HG03378 (cell line): ENCODE data around the gene HERC2.
"Not testable (repeated sequence)": the region's sequence is repeated elsewhere in the genome, so short reads cannot be mapped to it uniquely, and the experiment has no call there.

Experiments used
- ATAC-seq: cut with Tn5 transposase; IDR thresholded peaks from one replicate; pipeline ENCODE4 v1.9.1; 2021; ENCODE audit warnings: mild to moderate bottlenecking, moderate library complexity; ENCODE audit not compliant: unreplicated experiment

Gene HERC2, protein sequence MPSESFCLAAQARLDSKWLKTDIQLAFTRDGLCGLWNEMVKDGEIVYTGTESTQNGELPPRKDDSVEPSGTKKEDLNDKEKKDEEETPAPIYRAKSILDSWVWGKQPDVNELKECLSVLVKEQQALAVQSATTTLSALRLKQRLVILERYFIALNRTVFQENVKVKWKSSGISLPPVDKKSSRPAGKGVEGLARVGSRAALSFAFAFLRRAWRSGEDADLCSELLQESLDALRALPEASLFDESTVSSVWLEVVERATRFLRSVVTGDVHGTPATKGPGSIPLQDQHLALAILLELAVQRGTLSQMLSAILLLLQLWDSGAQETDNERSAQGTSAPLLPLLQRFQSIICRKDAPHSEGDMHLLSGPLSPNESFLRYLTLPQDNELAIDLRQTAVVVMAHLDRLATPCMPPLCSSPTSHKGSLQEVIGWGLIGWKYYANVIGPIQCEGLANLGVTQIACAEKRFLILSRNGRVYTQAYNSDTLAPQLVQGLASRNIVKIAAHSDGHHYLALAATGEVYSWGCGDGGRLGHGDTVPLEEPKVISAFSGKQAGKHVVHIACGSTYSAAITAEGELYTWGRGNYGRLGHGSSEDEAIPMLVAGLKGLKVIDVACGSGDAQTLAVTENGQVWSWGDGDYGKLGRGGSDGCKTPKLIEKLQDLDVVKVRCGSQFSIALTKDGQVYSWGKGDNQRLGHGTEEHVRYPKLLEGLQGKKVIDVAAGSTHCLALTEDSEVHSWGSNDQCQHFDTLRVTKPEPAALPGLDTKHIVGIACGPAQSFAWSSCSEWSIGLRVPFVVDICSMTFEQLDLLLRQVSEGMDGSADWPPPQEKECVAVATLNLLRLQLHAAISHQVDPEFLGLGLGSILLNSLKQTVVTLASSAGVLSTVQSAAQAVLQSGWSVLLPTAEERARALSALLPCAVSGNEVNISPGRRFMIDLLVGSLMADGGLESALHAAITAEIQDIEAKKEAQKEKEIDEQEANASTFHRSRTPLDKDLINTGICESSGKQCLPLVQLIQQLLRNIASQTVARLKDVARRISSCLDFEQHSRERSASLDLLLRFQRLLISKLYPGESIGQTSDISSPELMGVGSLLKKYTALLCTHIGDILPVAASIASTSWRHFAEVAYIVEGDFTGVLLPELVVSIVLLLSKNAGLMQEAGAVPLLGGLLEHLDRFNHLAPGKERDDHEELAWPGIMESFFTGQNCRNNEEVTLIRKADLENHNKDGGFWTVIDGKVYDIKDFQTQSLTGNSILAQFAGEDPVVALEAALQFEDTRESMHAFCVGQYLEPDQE (N-terminal part only)

DNA sequence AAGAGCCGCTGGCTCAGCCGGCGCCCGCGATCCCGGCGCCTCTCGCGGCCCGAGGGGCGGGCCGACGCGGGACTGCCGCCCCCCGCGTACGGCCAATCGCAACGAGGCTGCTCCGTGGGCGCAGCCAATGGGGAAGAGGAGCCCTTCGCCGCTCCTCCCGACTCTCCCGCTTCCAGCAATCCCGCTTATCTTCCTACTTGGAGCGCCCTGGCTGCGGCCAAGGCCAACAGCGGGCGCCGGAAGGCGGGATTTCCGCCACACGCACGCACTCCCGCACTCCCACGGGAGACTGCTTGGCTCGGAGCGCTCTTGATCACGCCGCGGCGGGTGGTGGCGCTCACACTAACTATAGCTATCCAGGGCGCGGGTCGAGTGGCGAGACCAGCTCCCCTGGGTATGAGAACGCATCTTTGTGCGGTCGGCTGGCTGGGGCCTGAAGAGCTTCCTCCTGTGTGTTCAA is at the start of gene HERC2:
TSS of gene HERC2 (minus strand) at position 51 of the 460 bp plus-strand sequence. CDS start 746 bp downstream, outside the sequence.
- not testable (repeated sequence) for ATAC-seq

DNA sequence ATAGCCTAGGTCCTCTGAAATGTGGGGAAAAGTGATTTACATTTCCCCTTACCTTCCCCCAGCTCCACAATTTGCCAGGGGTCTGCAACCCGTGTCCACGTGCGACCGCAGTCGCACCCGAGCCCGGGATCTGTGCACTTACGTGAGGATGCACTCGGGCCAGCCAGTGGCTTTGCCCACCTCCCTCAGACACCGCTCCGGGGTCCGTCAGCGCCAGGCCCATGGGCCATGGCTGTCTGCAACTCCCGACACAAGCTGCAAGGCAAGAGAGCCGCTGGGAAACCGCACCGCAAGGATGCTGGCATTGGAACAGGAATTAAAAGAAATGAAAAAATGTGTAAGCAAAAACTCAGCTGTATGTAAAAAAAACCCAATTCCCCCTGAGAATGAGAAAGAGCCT is 43.5 kb upstream of the HERC2 start:
- ATAC-seq, result not testable (repeated sequence)

DNA sequence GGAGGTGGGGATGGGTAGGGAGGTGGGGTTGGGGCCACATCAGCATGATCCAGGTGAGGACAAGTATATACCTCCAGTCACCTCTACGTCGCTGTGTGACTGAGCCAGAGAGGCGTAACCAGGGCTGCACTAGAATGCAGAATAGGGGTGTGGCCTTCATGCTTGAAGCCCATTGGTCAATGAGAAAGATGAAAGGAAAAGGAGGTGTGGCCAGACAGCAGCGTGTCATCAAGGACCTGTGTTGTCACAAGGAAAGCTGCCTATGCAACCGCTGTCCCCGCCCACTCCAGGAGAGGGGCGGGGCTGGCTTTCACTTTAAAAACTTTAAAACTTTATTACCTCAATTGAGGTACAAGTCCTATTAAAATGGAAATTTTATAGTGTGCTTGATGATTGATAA is 36.0 kb upstream of the HERC2 start, which contains the start of gene GOLGA6L24:
TSS of gene GOLGA6L24 (minus strand) at position 101 of the 400 bp plus-strand sequence. CDS start at position 40, 61 bp downstream.
- ATAC-seq, result not testable (repeated sequence)

DNA sequence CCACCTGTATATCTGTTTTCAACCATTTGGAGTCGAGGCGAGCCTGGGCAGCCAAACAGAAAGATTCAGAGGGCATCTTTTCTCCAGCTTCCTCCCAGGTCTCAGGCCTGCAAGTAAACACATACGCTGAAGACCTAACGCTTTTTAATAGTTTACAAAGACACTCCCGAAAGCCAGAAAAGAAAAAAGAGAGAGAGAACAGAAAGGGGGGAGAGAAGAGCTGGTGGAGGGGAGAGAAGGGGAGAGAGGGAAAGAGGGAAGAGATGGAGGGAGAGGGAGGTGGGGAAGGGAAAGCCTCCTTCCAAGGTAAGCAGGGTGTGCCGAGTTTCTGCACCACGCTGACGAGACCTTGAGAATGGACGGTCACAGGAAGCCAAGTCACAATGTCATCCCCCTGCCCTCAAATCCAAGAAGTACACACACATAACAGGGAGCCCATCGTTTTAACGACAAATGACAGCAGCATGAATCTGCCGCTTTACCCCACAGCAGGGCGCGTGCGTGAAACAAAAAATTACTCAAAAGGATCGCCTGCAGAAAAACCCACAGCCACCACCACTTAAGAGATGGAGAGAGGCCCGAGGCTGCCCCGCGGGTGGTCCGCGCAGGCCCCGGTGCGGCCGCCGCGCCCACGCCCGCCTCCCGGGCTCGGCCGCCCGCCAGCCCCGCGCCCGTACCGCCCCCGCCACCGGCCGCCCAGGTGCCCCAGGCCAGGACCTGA is 461 bp downstream of the HERC2 start:
- not testable (repeated sequence) for ATAC-seq

DNA sequence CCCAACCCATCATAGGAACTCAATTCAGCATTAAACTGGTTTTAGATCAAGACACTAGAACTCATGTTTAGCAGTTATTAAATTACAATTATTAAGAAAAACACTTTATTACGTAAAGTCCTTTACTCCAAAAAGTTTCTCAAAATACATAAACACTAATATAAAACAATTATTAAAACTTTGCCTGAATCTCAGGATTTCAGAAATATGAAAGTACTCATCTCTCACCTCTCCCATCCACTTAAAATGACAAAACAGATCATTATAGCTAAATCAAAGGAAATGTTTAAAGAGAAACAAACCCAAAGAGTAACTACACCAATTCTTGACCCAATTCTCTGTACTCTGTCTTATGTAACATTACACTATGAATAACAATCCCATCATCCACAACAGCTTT is 2.3 kb downstream of the HERC2 start:
- ATAC-seq, result not testable (repeated sequence)

DNA sequence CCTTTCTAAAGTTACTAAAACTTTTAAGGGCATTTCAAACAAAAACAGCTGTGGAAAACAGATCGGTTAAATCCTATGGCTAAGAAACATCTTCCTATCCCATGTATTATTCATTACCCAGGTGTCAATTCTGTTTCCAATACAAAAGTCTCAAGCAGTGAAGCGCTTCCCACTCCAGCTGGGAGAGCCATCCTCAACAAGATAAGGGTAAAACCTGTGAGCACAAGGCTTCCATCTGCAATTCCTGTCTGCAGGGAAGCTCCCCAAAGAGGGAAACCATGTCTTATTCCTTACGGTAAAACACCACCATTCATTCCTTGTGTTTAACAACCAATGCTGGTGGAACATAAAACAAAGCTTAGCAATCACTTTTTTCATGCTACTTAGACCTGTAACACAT is 3.2 kb downstream of the HERC2 start:
- not testable (repeated sequence) for ATAC-seq

DNA sequence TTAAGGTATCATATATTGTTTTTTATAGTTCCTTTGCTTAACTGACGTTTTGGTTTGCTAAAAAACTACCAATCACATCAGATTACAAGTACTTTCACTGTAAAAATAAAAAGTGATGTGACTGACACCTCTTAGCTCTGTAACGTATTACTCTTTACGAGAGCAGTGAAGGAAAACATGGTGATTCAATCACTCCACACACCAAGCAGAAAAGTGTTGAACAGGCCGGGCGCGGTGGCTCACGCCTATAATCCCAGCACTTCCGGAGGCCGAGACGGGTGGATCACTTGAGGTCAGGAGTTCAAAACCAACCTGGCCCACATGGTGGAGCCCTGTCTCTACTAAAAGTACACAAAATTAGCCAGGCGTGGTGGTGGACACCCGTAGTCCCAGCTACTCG is 3.9 kb downstream of the HERC2 start:
- not testable (repeated sequence) for ATAC-seq

DNA sequence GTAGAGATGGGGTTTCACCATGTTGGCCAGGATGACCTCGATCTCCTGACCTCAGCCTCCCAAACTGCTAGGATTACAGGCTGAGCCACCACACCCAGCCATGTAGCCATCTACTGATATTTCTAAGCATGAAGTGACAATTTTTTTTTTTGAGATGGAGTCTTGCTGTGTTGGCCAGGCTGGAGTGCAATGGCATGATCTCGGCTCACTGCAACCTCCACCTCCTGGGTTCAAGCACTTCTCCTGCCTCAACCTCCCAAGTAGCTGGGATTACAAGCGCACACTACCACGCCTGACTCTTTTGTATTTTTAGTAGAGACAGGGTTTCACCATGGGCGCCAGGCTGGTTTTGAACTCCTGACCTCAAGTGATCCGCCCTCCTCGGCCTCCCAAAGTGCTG is 5.0 kb downstream of the HERC2 start:
- ATAC-seq, result not testable (repeated sequence)

DNA sequence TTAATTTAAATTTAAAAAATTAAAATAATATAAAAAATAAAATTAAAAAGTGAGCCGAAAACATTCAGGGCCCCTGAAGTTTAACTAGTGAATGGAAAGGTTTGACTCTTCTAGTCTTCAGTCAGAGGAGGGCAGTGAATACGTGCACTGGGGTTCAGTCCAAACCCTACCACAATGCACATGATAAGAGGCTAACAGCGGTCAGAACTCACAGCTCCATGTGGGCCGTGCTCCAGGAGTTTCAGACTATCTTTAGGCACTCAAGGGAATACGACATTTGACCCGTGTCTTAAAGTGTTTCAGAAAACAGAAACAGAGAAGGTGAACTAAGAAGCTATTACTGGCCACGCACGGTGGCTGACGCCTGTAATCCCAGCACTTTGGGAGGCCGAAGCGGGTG is 11.5 kb downstream of the HERC2 start:
- ATAC-seq, result not testable (repeated sequence)

DNA sequence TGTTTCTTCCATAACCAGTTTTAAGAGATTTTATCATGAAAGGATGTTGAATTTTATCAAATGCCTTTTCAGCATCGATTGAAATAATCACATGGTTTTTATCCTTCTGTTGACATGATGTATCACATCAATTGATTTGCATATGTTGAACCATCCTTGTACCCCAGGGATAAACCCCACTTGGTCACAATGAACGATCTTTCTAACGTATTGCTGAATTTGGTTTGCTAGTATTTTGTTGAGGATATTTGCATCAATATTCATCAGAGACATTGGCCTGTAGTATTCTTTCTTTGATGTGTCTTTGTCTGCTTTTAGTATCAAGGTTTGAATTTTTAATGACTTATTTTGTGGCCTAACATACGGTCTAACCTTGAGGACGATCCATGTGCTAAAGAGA is 13.3 kb downstream of the HERC2 start:
- not testable (repeated sequence) for ATAC-seq

DNA sequence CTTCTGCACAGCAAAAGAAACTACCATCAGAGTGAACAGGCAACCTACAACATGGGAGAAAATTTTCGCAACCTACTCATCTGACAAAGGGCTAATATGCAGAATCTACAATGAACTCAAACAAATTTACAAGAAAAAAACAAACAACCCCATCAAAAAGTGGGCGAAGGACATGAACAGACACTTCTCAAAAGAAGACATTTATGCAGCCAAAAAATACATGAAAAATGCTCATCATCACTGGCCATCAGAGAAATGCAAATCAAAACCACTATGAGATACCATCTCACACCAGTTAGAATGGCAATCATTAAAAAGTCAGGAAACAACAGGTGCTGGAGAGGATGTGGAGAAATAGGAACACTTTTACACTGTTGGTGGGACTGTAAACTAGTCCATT is 16.3 kb downstream of the HERC2 start:
- ATAC-seq, result not testable (repeated sequence)

DNA sequence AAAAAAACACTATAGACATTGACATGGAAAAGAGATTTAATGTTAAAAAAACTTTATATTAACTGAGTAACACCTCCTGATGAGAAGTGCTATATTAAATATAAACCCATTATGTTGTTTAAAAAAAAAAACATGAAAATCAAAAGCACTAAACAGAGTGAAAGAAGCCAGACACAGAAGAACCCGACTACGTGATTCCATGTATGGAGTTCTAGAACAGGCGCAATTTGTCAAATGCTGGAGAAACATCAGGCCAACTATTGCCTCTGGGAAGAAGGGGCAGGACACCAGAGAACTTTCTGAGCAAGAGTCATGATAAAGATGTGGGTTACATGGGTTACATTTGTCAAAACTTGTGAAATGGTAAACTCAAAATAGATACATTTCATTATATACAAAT is 24.5 kb downstream of the HERC2 start:
- not testable (repeated sequence) for ATAC-seq

DNA sequence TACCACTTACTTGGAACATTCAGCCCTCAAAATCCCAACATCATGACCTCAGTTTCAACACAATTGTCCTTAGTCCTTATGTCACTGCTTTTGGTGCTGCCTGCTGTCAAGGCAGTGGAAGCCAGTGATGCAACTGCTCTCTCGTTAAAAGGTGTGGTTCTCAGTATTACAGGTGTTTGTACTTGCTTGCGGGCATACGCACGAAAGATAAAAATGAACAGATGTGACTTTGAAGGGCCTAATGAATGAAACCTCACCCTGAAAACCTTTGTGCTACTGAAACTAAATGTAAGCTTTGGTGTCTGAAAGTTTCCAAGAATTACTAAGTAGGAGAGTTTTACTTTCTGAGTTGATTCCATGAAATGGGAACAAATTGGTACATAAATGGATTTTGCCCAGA is 25.2 kb downstream of the HERC2 start:
- ATAC-seq, result not testable (repeated sequence)

DNA sequence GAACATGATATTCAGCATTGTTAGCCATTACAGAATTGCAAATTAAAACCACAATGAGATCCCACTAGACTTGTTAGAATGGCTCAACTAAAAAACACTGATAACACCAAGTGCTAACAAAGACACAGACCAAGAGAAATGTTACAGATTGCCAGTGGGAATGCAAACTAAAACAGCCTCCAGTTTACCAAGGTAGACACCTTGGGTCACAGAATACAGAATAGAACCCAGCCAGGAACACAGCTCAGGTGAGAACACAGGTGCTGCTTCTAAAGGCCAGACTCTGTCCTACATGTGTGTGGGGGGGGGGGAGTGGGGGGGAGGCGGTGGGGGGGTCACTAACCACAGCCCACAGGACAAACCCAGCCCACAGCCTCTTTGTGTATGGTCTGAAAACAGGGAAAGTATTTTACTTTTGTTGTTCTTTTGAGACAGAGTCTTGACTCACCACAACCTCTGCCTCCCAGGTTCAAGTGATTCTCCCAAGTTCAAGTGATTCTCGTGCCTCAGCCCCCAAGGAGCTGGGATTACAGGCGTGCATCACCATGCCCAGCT is 26.9 kb downstream of the HERC2 start:
- not testable (repeated sequence) for ATAC-seq

DNA sequence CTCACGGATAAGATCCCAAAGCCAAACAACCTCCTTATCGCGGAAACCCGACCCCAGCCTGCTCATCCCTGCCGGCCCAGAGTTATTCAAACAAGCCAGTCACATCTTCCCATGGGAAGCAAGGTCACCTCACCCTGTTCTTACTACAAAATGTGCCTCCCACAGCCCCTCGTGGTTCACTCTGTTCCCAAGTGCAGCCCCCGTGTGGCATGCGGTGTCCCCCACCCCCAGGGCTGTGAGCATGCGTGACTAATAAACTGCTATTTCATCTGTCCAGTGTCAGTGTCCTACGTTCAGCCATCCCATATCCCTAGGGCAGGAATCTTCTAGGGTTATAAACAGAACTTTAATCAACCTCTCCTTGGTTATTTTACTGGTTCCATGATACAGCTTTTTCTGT is 27.4 kb downstream of the HERC2 start:
- ATAC-seq, result not testable (repeated sequence)

DNA sequence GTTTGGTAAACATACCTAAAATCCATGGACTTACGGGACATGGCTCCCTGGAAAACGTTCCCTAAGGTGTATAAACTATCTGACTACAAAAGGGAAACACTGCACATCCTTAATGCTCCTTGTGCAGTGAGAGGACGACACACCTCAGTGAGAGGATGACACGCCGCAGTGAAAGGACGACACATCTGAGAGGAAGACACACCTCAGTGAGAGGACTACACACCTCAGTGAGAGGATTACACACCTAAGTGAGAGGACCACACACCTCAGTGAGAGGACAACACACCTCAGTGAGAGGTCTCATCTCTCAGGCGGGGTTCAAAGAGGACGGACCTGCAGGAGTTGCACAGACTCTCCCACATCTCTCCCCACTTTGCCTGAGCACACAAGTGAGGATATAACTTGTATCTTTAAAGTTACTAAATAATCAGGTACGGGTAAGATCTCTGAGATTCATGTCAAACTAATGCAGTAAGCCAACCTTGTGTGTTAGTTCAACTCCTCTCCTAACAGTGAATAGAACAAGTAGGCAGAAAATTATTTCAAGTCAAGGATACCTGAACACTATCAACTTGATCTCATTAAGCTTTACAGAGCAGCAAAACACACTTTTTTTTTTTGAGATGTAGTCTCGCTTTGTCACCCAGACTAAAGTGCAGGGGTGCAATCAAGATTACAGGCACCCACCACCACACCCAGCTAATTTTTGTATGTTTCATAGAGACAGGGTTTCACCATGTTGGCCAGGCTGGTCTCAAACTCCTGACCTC is 32.1 kb downstream of the HERC2 start:
- peak; percentile 18 for ATAC-seq

DNA sequence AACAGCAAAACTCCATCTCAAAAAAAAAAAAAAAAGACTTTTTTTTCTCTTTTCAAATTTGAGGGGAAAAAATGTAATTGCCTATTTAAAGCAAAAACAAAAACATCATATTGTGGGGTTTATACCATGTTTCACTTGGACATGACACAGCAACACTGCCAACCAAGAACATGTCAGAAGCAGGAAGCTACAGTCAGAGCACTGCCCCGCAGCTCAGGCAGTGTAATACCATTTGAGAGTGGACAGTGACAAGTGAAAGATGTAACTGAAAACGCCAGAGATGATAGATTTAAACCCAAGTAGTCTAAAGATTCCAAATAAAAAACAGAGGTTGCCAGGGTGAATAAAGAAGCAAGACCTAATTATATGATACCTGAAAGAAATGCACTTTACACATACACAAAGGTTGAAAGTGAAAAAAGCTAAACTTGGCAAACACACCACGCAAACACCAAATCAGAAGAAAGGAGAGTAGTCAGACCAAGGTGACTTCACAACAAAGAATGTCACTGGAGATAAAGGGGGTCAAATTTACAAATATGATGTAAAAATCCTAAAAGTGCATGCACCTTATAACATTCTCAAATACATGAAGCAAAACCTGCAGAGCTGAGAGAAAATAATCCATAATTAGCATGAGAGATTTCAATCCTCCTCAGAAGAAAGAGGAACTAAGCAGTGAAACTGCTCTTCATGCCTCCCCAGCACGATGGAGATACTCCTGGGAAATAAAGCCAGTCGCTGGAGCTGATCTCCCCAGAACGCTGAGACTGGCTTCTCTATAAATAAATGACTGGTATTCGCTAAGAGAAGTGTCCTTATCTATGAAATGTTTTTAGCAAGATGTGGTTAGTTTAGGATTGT is 32.9 kb downstream of the HERC2 start:
- peak; percentile 72 for ATAC-seq

DNA sequence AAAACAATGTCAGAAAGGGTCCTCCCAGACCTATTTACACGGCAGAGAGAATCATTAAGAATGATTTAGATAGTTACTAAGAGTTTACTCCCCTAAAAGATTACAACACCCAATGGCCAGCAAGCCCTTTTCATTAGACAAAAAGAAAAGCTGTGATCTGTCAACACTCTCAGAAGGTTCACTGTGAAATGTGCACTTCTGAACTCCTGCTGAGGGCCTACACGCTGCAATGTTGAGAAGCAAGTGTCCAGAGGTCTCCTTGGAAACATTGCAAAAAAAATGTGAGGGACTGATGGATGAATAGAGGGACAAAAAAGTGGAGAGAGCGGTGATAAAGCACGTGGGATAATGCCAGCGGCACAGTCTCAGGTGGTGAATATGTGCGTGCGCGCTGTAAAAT is 35.3 kb downstream of the HERC2 start:
- ATAC-seq, result not testable (repeated sequence)
